Keratinocyte (primary cell): Measurements from ENCODE around the gene PCDHB1.

Experiments
- EZH2 ChIP-seq: IDR thresholded peaks from one replicate; pipeline ENCODE4 v1.6.1; 2012; ENCODE audit warnings: inconsistent platforms, mild to moderate bottlenecking, low read length, moderate library complexity
- TF ChIP-seq, protein P1 (sequence below), 3 experiments: IDR thresholded peaks in 1 of 3; conservative IDR thresholded peaks in 1 of 3; optimal IDR thresholded peaks in 1 of 3; 2 replicates in 2 of 3; 3 replicates in 1 of 3; pipeline versions ENCODE3 to v1.5.1; 2011; ENCODE audit warnings: low read length in 3 of 3, mild to moderate bottlenecking in 3 of 3, moderate library complexity in 2 of 3, control low read depth in 1 of 3, inconsistent platforms in 1 of 3; ENCODE audit not compliant: insufficient read depth in 2 of 3; ENCODE audit errors: extremely low read depth in 1 of 3

DNA sequence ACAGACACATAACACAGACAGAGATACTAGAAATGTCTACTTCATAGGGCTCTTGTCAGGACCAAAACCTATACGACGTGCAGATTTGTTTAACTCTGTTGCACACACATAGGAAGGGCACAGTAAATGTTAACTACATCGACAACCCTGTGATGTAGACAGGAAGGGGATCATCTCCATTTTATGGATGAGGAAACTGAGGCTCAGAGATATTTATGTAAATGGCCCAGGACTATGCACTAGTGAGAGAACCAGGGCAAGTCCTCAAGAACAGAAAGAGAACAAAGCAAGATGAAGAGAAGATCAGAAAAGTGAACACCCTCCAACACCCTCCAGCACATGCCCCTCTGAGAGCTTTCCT lies 48.6 kb upstream of the PCDHB1 start:
- TF ChIP-seq, protein P1, sequence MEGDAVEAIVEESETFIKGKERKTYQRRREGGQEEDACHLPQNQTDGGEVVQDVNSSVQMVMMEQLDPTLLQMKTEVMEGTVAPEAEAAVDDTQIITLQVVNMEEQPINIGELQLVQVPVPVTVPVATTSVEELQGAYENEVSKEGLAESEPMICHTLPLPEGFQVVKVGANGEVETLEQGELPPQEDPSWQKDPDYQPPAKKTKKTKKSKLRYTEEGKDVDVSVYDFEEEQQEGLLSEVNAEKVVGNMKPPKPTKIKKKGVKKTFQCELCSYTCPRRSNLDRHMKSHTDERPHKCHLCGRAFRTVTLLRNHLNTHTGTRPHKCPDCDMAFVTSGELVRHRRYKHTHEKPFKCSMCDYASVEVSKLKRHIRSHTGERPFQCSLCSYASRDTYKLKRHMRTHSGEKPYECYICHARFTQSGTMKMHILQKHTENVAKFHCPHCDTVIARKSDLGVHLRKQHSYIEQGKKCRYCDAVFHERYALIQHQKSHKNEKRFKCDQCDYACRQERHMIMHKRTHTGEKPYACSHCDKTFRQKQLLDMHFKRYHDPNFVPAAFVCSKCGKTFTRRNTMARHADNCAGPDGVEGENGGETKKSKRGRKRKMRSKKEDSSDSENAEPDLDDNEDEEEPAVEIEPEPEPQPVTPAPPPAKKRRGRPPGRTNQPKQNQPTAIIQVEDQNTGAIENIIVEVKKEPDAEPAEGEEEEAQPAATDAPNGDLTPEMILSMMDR (optimal IDR thresholded peaks at IDR 0.05 in 1 of 3, IDR thresholded peaks at IDR 0.05 in 1 of 3, conservative IDR thresholded peaks at IDR 0.05 in 1 of 3; ENCODE audit: extremely low read depth in 1 of 3, insufficient read depth in 2 of 3, low read length in 3 of 3) = no peak
- TF ChIP-seq EZH2 = no peak
